ENCODE results near the gene ACTN1.

DNA sequence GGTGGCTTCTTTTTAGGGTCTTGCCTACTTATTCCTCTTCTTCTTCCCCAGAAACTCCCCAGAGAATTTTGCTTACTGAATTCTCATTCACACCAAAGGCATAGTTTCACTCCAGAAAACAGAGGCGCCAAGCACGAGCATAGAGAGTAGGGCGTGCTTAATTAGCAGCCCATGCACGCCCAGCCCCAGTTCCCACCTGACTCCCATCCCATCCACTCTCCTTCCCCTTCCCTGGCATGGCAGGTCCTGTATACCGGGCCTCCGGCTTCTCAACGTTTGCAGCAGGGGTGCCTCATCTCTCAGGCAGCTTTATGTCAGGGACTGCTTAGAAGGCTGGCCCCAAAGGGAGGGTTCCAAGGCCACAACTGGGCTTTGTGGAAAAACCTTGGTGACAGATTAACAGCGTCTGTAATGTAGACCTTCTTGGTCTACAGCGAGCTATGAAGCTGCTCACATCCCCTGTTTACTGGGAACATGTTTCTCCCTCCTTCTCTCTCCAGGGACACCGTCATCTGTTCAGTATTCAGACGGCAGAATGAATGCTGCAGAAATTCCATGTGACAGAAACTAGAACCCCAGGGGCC, 62.7 kb downstream of the ACTN1 start:
- TF ChIP-seq, protein P1, sequence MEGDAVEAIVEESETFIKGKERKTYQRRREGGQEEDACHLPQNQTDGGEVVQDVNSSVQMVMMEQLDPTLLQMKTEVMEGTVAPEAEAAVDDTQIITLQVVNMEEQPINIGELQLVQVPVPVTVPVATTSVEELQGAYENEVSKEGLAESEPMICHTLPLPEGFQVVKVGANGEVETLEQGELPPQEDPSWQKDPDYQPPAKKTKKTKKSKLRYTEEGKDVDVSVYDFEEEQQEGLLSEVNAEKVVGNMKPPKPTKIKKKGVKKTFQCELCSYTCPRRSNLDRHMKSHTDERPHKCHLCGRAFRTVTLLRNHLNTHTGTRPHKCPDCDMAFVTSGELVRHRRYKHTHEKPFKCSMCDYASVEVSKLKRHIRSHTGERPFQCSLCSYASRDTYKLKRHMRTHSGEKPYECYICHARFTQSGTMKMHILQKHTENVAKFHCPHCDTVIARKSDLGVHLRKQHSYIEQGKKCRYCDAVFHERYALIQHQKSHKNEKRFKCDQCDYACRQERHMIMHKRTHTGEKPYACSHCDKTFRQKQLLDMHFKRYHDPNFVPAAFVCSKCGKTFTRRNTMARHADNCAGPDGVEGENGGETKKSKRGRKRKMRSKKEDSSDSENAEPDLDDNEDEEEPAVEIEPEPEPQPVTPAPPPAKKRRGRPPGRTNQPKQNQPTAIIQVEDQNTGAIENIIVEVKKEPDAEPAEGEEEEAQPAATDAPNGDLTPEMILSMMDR (IDR thresholded peaks at IDR 0.05), result no peak
- no peak for TF ChIP-seq POLR2AphosphoS5 (IDR thresholded peaks at IDR 0.05)
- TF ChIP-seq POLR2A (IDR thresholded peaks at IDR 0.05), result no peak

Data from breast epithelium (tissue), 3 donors.